LNCAP (cell line): Measurements from ENCODE around the gene CAV2.

Experiments used
- TF ChIP-seq, protein P1 (sequence below): fragments of 450-650 bp; IDR thresholded peaks from 2 replicates; pipeline ENCODE4 v1.5.1; 2017; ENCODE audit warnings: mild to moderate bottlenecking

The CAV2 gene

GRCh38 chr7:116463956-116464355, 35.6 kb upstream of the CAV2 start:
- TF ChIP-seq, protein P1, sequence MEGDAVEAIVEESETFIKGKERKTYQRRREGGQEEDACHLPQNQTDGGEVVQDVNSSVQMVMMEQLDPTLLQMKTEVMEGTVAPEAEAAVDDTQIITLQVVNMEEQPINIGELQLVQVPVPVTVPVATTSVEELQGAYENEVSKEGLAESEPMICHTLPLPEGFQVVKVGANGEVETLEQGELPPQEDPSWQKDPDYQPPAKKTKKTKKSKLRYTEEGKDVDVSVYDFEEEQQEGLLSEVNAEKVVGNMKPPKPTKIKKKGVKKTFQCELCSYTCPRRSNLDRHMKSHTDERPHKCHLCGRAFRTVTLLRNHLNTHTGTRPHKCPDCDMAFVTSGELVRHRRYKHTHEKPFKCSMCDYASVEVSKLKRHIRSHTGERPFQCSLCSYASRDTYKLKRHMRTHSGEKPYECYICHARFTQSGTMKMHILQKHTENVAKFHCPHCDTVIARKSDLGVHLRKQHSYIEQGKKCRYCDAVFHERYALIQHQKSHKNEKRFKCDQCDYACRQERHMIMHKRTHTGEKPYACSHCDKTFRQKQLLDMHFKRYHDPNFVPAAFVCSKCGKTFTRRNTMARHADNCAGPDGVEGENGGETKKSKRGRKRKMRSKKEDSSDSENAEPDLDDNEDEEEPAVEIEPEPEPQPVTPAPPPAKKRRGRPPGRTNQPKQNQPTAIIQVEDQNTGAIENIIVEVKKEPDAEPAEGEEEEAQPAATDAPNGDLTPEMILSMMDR, result no peak

- TF ChIP-seq, protein P1, result no peak
Observed at GRCh38 chr7:116464375-116464774, 35.2 kb upstream of the CAV2 start.

DNA sequence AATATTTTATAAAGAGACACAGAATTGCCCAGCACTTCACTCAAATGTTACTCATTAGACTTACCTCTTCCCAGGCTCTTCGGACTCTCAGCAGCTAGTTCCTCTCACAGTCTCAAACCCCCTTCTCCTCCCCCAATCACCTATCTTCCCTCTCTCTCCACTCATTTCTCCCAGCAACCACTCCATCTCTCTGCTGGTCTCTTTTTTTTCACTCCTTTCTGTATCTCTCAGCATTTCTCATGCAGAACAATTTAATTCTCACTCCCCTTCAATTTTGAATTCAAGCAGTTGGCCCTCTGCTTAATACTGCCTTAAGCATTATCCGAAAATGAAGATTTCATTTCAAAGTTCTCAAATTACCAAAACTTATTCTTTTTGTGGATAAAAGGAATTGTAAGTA, 34.4 kb upstream of the CAV2 start:
- TF ChIP-seq, protein P1, result no peak

DNA sequence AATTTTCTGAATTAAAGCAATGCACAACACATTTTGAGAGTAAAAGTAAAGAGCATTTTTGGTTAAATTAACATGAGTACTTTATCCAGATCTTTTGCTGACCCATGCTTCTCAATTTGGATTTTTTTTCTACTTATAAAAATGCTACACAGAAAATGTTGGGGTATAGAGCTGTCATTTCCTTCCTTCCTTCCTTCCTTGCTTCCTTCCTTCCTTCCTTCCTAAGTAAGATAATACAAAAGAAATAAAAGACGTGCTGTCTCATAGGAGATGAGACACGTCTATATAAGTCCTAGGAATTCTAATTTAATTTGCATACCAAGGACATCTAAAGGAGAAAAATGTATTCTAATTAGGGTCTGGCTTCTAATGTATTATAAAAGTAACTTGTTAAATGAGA, 31.0 kb upstream of the CAV2 start:
- TF ChIP-seq, protein P1, result no peak

GRCh38 chr7:116477625-116478024, 21.9 kb upstream of the CAV2 start:
- TF ChIP-seq, protein P1, result no peak

GRCh38 chr7:116478834-116479233, 20.7 kb upstream of the CAV2 start:
- TF ChIP-seq, protein P1, result no peak

DNA sequence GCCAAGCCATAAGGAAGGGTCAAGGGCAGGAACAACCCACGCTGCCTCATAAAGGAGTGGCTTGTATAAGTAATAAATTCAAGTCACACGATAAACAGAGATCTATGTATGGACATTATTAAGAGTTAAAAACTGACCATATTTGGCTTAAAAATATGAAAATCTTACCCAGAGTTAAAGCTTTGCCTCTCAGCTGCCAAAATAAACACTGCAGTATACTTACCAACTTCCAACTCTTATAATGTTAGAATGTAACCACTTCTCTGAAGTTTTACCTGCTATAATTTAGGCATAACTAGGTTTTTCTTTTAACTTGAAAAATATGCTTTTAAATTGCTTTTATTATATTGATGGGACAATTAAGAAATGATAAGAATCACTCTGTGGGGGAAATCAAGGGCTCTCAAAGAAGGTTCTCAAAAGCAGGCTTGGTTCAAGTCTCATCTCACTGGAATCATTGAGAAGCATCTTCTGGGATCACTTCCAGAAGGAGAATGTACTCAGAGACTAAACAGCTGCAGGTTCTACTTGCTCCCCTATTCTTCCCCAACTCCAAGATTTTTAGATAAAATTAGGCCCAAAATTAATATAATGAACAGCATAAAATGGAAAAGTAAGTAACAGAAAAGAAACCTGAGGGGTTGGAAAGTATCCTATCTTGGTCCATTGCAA, 16.1 kb upstream of the CAV2 start:
- TF ChIP-seq, protein P1, result no peak
